WTC11 (cell line): ENCODE results near the gene TMEM145.

Experiments
- ATF1 ChIP-seq: sonication (generic); formaldehyde crosslinking; IDR thresholded peaks from 2 replicates; pipeline ENCODE4 v1.8.1; 2023; ENCODE audit warnings: mild to moderate bottlenecking, moderate library complexity, missing genetic modification reagents
- KAT7 ChIP-seq: sonication (generic); formaldehyde crosslinking; IDR thresholded peaks from 2 replicates; pipeline ENCODE4 v1.8.1; 2023; ENCODE audit warnings: missing genetic modification reagents, mild to moderate bottlenecking, borderline replicate concordance
- NR2C2 ChIP-seq: sonication (generic); formaldehyde crosslinking; IDR thresholded peaks from 2 replicates; pipeline ENCODE4 v1.8.0; 2022; ENCODE audit warnings: mild to moderate bottlenecking, missing genetic modification reagents
- SP1 ChIP-seq: sonication (generic); formaldehyde crosslinking; conservative IDR thresholded peaks from 2 replicates; pipeline ENCODE4 v1.8.1; 2022; ENCODE audit warnings: missing genetic modification reagents
- TEAD1 ChIP-seq: sonication (generic); formaldehyde crosslinking; IDR thresholded peaks from 2 replicates; pipeline ENCODE4 v1.8.0; 2022; ENCODE audit warnings: mild to moderate bottlenecking, missing genetic modification reagents
- TF ChIP-seq, protein P1 (sequence below): sonication (generic); formaldehyde crosslinking; IDR thresholded peaks from 2 replicates; pipeline ENCODE4 v1.8.0; 2022; ENCODE audit warnings: mild to moderate bottlenecking, missing genetic modification reagents
- TF ChIP-seq, protein P2 (sequence below): sonication (generic); formaldehyde crosslinking; conservative IDR thresholded peaks from 2 replicates; pipeline ENCODE4 v1.8.1; 2022; ENCODE audit warnings: mild to moderate bottlenecking, missing genetic modification reagents
- TF ChIP-seq, protein P3 (sequence below): sonication (generic); formaldehyde crosslinking; IDR thresholded peaks from 2 replicates; pipeline ENCODE4 v1.8.1; 2023; ENCODE audit warnings: mild to moderate bottlenecking, missing genetic modification reagents, moderate library complexity
- TF ChIP-seq, protein P4 (sequence below): fragments of 200-600 bp; IDR thresholded peaks from 2 replicates; pipeline ENCODE4 v1.8.0; 2022; ENCODE audit warnings: antibody characterized with exemption
- TF ChIP-seq, protein P5 (sequence below): sonication (generic); formaldehyde crosslinking; IDR thresholded peaks from 2 replicates; pipeline ENCODE4 v1.8.1; 2023; ENCODE audit warnings: mild to moderate bottlenecking, missing genetic modification reagents, borderline replicate concordance
- TF ChIP-seq, protein P6 (sequence below): sonication (generic); formaldehyde crosslinking; IDR thresholded peaks from 2 replicates; pipeline ENCODE4 v1.8.0; 2022; ENCODE audit warnings: missing genetic modification reagents
- TF ChIP-seq, protein P7 (sequence below): sonication (generic); formaldehyde crosslinking; conservative IDR thresholded peaks from 2 replicates; pipeline ENCODE4 v1.8.1; 2023; ENCODE audit warnings: mild to moderate bottlenecking, low read depth, missing genetic modification reagents, moderate library complexity

- TF ChIP-seq ATF1 (no peak), TEAD1 (CRISPR knock-in tag) (no peak), SP1 (CRISPR knock-in tag) (no peak), KAT7 (CRISPR knock-in tag) (no peak), NR2C2 (no peak)
- TF ChIP-seq, protein P1, sequence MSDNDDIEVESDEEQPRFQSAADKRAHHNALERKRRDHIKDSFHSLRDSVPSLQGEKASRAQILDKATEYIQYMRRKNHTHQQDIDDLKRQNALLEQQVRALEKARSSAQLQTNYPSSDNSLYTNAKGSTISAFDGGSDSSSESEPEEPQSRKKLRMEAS (CRISPR knock-in tag), result no peak
- TF ChIP-seq, protein P2, sequence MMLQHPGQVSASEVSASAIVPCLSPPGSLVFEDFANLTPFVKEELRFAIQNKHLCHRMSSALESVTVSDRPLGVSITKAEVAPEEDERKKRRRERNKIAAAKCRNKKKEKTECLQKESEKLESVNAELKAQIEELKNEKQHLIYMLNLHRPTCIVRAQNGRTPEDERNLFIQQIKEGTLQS, result no peak
- TF ChIP-seq, protein P3, sequence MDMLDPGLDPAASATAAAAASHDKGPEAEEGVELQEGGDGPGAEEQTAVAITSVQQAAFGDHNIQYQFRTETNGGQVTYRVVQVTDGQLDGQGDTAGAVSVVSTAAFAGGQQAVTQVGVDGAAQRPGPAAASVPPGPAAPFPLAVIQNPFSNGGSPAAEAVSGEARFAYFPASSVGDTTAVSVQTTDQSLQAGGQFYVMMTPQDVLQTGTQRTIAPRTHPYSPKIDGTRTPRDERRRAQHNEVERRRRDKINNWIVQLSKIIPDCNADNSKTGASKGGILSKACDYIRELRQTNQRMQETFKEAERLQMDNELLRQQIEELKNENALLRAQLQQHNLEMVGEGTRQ (CRISPR knock-in tag), result no peak
- TF ChIP-seq, protein P4, sequence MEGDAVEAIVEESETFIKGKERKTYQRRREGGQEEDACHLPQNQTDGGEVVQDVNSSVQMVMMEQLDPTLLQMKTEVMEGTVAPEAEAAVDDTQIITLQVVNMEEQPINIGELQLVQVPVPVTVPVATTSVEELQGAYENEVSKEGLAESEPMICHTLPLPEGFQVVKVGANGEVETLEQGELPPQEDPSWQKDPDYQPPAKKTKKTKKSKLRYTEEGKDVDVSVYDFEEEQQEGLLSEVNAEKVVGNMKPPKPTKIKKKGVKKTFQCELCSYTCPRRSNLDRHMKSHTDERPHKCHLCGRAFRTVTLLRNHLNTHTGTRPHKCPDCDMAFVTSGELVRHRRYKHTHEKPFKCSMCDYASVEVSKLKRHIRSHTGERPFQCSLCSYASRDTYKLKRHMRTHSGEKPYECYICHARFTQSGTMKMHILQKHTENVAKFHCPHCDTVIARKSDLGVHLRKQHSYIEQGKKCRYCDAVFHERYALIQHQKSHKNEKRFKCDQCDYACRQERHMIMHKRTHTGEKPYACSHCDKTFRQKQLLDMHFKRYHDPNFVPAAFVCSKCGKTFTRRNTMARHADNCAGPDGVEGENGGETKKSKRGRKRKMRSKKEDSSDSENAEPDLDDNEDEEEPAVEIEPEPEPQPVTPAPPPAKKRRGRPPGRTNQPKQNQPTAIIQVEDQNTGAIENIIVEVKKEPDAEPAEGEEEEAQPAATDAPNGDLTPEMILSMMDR, result no peak
- TF ChIP-seq, protein P5, sequence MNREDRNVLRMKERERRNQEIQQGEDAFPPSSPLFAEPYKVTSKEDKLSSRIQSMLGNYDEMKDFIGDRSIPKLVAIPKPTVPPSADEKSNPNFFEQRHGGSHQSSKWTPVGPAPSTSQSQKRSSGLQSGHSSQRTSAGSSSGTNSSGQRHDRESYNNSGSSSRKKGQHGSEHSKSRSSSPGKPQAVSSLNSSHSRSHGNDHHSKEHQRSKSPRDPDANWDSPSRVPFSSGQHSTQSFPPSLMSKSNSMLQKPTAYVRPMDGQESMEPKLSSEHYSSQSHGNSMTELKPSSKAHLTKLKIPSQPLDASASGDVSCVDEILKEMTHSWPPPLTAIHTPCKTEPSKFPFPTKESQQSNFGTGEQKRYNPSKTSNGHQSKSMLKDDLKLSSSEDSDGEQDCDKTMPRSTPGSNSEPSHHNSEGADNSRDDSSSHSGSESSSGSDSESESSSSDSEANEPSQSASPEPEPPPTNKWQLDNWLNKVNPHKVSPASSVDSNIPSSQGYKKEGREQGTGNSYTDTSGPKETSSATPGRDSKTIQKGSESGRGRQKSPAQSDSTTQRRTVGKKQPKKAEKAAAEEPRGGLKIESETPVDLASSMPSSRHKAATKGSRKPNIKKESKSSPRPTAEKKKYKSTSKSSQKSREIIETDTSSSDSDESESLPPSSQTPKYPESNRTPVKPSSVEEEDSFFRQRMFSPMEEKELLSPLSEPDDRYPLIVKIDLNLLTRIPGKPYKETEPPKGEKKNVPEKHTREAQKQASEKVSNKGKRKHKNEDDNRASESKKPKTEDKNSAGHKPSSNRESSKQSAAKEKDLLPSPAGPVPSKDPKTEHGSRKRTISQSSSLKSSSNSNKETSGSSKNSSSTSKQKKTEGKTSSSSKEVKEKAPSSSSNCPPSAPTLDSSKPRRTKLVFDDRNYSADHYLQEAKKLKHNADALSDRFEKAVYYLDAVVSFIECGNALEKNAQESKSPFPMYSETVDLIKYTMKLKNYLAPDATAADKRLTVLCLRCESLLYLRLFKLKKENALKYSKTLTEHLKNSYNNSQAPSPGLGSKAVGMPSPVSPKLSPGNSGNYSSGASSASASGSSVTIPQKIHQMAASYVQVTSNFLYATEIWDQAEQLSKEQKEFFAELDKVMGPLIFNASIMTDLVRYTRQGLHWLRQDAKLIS (CRISPR knock-in tag), result no peak
- TF ChIP-seq, protein P6, sequence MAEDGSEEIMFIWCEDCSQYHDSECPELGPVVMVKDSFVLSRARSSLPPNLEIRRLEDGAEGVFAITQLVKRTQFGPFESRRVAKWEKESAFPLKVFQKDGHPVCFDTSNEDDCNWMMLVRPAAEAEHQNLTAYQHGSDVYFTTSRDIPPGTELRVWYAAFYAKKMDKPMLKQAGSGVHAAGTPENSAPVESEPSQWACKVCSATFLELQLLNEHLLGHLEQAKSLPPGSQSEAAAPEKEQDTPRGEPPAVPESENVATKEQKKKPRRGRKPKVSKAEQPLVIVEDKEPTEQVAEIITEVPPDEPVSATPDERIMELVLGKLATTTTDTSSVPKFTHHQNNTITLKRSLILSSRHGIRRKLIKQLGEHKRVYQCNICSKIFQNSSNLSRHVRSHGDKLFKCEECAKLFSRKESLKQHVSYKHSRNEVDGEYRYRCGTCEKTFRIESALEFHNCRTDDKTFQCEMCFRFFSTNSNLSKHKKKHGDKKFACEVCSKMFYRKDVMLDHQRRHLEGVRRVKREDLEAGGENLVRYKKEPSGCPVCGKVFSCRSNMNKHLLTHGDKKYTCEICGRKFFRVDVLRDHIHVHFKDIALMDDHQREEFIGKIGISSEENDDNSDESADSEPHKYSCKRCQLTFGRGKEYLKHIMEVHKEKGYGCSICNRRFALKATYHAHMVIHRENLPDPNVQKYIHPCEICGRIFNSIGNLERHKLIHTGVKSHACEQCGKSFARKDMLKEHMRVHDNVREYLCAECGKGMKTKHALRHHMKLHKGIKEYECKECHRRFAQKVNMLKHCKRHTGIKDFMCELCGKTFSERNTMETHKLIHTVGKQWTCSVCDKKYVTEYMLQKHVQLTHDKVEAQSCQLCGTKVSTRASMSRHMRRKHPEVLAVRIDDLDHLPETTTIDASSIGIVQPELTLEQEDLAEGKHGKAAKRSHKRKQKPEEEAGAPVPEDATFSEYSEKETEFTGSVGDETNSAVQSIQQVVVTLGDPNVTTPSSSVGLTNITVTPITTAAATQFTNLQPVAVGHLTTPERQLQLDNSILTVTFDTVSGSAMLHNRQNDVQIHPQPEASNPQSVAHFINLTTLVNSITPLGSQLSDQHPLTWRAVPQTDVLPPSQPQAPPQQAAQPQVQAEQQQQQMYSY (CRISPR knock-in tag), result no peak
- TF ChIP-seq, protein P7, sequence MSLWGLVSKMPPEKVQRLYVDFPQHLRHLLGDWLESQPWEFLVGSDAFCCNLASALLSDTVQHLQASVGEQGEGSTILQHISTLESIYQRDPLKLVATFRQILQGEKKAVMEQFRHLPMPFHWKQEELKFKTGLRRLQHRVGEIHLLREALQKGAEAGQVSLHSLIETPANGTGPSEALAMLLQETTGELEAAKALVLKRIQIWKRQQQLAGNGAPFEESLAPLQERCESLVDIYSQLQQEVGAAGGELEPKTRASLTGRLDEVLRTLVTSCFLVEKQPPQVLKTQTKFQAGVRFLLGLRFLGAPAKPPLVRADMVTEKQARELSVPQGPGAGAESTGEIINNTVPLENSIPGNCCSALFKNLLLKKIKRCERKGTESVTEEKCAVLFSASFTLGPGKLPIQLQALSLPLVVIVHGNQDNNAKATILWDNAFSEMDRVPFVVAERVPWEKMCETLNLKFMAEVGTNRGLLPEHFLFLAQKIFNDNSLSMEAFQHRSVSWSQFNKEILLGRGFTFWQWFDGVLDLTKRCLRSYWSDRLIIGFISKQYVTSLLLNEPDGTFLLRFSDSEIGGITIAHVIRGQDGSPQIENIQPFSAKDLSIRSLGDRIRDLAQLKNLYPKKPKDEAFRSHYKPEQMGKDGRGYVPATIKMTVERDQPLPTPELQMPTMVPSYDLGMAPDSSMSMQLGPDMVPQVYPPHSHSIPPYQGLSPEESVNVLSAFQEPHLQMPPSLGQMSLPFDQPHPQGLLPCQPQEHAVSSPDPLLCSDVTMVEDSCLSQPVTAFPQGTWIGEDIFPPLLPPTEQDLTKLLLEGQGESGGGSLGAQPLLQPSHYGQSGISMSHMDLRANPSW (CRISPR knock-in tag), result no peak
These were observed 9.2 kb upstream of the TMEM145 start for GRCh38 chr19:42303876-42304275.
